Parathyroid adenoma (tissue), 2 donors: ENCODE data around the gene BCKDHA.

Experiments
- H2AFZ ChIP-seq: fragments of 300-600 bp; sonication (generic); one replicate; pipeline ENCODE4 v1.7.0; 2017; ENCODE audit warnings: antibody characterized with exemption, mild to moderate bottlenecking
- H3K27ac ChIP-seq: fragments of 300-600 bp; sonication (generic); one replicate; pipeline ENCODE4 v1.7.0; 2017
- H3K27me3 ChIP-seq: fragments of 300-600 bp; sonication (generic); one replicate; pipeline ENCODE4 v1.7.0; 2017; ENCODE audit warnings: low read length; ENCODE audit not compliant: control insufficient read depth, insufficient read depth
- H3K36me3 ChIP-seq: fragments of 300-600 bp; sonication (generic); one replicate; pipeline ENCODE4 v1.7.0; 2017; ENCODE audit warnings: low read length; ENCODE audit not compliant: control insufficient read depth, insufficient read depth
- H3K4me1 ChIP-seq: fragments of 300-600 bp; sonication (generic); one replicate; pipeline ENCODE4 v1.7.0; 2017; ENCODE audit warnings: control low read depth
- H3K4me2 ChIP-seq: fragments of 300-600 bp; sonication (generic); one replicate; pipeline ENCODE4 v1.7.0; 2017; ENCODE audit warnings: low read length
- H3K4me3 ChIP-seq: fragments of 300-600 bp; sonication (generic); one replicate; pipeline ENCODE4 v1.7.0; 2017; ENCODE audit warnings: low read depth, low read length
- H3K79me2 ChIP-seq: fragments of 300-600 bp; sonication (generic); one replicate; pipeline ENCODE4 v1.7.0; 2017; ENCODE audit warnings: control low read depth
- H3K9ac ChIP-seq: fragments of 300-600 bp; sonication (generic); one replicate; pipeline ENCODE4 v1.7.0; 2017; ENCODE audit warnings: mild to moderate bottlenecking
- H3K9me3 ChIP-seq: fragments of 300-600 bp; sonication (generic); one replicate; pipeline ENCODE4 v1.7.0; 2017; ENCODE audit warnings: low read length; ENCODE audit not compliant: control insufficient read depth
- CTCF ChIP-seq: fragments of 300-600 bp; sonication (generic); IDR thresholded peaks from one replicate; pipeline ENCODE4 v1.7.0; 2017; ENCODE audit warnings: antibody characterized with exemption, mild to moderate bottlenecking
- donor health status: primary hyperparathyroidism.

Gene BCKDHA

GRCh38 chr19:41415154-41415571 is 17.5 kb downstream of the BCKDHA start:
- peaks cover 22% of the 10 kb centered on the region for H3K4me1 ChIP-seq
- TF ChIP-seq CTCF, result no peak

GRCh38 chr19:41416194-41416674 is 18.6 kb downstream of the BCKDHA start:
- Histone ChIP-seq H3K9me3 (no peaks in the 10 kb centered on the region), H3K79me2 (peaks cover 4% of the 10 kb centered on the region), H3K36me3 (no peaks in the 10 kb centered on the region), H3K4me2 (no peak overlapping the region), H3K4me3 (no peak overlapping the region), H2AFZ (no peak overlapping the region), H3K27me3 (no peaks in the 10 kb centered on the region), H3K4me1 (peaks cover 19% of the 10 kb centered on the region), H3K27ac (no peak overlapping the region), H3K9ac (no peak overlapping the region)
- no peak for TF ChIP-seq CTCF

More at GRCh38 chr19:41415154-41415571, 17.5 kb downstream of the BCKDHA start:
- H3K9ac ChIP-seq, result no peak overlapping the region
- no peak overlapping the region for H3K4me3 ChIP-seq
- peaks cover 4% of the 10 kb centered on the region for H3K79me2 ChIP-seq
- H3K27me3 ChIP-seq, result no peaks in the 10 kb centered on the region
- H3K27ac ChIP-seq, result peak overlapping the region; percentile 45
- H3K4me2 ChIP-seq, result no peak overlapping the region
- H2AFZ ChIP-seq, result no peak overlapping the region
- H3K36me3 ChIP-seq, result no peaks in the 10 kb centered on the region
- H3K9me3 ChIP-seq, result no peaks in the 10 kb centered on the region

GRCh38 chr19:41420101-41420880 is 22.7 kb downstream of the BCKDHA start:
- Histone ChIP-seq H2AFZ (no peak overlapping the region), H3K4me3 (no peak overlapping the region), H3K9me3 (no peaks in the 10 kb centered on the region), H3K4me1 (peaks cover 1% of the 10 kb centered on the region), H3K79me2 (peaks cover 4% of the 10 kb centered on the region), H3K27ac (no peak overlapping the region), H3K36me3 (no peaks in the 10 kb centered on the region), H3K4me2 (no peak overlapping the region), H3K9ac (no peak overlapping the region), H3K27me3 (no peaks in the 10 kb centered on the region)
- no peak for TF ChIP-seq CTCF

- Histone ChIP-seq H3K9ac (no peak overlapping the region), H3K4me3 (no peak overlapping the region), H3K27me3 (no peaks in the 10 kb centered on the region), H2AFZ (no peak overlapping the region), H3K4me1 (no peaks in the 10 kb centered on the region), H3K27ac (no peak overlapping the region), H3K4me2 (no peak overlapping the region), H3K9me3 (no peaks in the 10 kb centered on the region), H3K36me3 (no peaks in the 10 kb centered on the region), H3K79me2 (peaks cover under 1% of the 10 kb centered on the region)
- TF ChIP-seq CTCF, result no peak
These were observed 23.7 kb downstream of the BCKDHA start for GRCh38 chr19:41421314-41421713.

- no peak overlapping the region for H3K9ac ChIP-seq
- no peaks in the 10 kb centered on the region for H3K27me3 ChIP-seq
- no peak for TF ChIP-seq CTCF
- no peaks in the 10 kb centered on the region for H3K9me3 ChIP-seq
- H2AFZ ChIP-seq, result no peak overlapping the region
- H3K36me3 ChIP-seq, result no peaks in the 10 kb centered on the region
- H3K4me3 ChIP-seq, result no peak overlapping the region
- no peak overlapping the region for H3K4me2 ChIP-seq
- H3K4me1 ChIP-seq, result peaks cover 2% of the 10 kb centered on the region
- H3K79me2 ChIP-seq, result no peaks in the 10 kb centered on the region
- no peak overlapping the region for H3K27ac ChIP-seq
These were observed 24.4 kb downstream of the BCKDHA start for GRCh38 chr19:41421973-41422372.
